Stomach (tissue), 4 donors: ENCODE measurements around the gene TMOD2.

Experiments
- POLR2AphosphoS5 ChIP-seq, 3 donors: sonication (generic); formaldehyde crosslinking; IDR thresholded peaks; one replicate each; pipeline ENCODE4 v1.6.1; 2016; ENCODE audit warnings: antibody characterized with exemption in 3 of 3
- TF ChIP-seq, protein P1 (sequence below), 7 experiments: fragments of 450-650 bp in 4 of 7; fragments of 200-600 bp in 3 of 7; sonication (generic) in 3 of 7; IDR thresholded peaks; one replicate each; pipeline ENCODE4 v1.5.1; 2016 to 2019; ENCODE audit warnings: antibody characterized with exemption in 7 of 7, control low read depth in 2 of 7, mild to moderate bottlenecking in 1 of 7

DNA sequence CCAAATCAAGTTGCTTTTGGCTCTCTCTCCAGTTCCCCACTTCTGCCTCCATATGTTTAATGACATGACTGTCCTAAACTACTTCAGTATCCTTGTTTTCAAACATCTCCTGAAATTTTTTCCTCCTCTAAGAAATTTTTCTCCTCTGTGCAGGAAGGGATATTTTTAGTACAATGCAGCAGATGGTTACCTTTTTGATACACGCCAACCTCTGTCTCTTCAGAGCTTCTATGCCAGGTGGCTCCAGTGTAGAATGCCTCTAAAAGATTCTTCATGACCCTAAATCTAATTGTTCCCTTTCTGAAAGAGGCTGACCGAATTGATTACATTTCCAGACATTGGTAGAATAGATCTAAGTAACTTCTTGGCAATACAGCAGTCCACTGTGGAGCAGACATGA, 111.7 kb downstream of the TMOD2 start:
- TF ChIP-seq, protein P1, sequence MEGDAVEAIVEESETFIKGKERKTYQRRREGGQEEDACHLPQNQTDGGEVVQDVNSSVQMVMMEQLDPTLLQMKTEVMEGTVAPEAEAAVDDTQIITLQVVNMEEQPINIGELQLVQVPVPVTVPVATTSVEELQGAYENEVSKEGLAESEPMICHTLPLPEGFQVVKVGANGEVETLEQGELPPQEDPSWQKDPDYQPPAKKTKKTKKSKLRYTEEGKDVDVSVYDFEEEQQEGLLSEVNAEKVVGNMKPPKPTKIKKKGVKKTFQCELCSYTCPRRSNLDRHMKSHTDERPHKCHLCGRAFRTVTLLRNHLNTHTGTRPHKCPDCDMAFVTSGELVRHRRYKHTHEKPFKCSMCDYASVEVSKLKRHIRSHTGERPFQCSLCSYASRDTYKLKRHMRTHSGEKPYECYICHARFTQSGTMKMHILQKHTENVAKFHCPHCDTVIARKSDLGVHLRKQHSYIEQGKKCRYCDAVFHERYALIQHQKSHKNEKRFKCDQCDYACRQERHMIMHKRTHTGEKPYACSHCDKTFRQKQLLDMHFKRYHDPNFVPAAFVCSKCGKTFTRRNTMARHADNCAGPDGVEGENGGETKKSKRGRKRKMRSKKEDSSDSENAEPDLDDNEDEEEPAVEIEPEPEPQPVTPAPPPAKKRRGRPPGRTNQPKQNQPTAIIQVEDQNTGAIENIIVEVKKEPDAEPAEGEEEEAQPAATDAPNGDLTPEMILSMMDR (IDR thresholded peaks at IDR 0.05): no peak
- TF ChIP-seq POLR2AphosphoS5 (IDR thresholded peaks at IDR 0.05): no peak
